Measurements from ENCODE around the gene PHF24. TPM values are rescaled to one million over a fixed set of nuclear protein-coding genes. Genes with fewer than 3 reads are reported as not detected.

Gene PHF24
- polyA plus RNA-seq, 1 of the 3 experiments (the other 2 are of a cell fraction): not detected

DNA sequence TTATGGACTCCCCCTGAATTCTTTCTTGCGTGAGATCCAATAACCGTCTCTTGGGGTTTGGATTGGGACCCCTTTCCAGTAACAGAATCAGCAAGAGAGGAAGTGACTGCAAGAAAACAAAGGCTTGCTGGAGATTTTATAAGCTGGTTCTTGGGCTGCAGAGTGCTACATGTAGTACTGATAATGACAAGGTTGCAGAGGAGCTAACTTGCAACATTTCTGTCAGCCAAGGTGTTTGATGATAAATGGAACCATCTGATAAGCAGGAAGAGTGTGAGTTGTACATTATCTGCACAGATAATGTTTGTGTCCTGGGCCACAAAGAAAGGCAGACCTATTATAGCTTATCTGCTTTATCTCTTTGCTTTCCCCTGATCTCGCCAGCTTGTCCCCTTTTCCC, 68.6 kb downstream of the PHF24 start:
- no peak for TF ChIP-seq ZBTB33 (IDR thresholded peaks at IDR 0.05; ENCODE audit: borderline replicate concordance, low read depth)
- TF ChIP-seq RCOR1 (IDR thresholded peaks at IDR 0.05; ENCODE audit: low read length): no peak
- TF ChIP-seq, protein P1, sequence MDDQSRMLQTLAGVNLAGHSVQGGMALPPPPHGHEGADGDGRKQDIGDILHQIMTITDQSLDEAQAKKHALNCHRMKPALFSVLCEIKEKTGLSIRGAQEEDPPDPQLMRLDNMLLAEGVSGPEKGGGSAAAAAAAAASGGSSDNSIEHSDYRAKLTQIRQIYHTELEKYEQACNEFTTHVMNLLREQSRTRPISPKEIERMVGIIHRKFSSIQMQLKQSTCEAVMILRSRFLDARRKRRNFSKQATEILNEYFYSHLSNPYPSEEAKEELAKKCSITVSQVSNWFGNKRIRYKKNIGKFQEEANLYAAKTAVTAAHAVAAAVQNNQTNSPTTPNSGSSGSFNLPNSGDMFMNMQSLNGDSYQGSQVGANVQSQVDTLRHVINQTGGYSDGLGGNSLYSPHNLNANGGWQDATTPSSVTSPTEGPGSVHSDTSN (IDR thresholded peaks at IDR 0.05): no peak
- no peak for TF ChIP-seq SMC3 (IDR thresholded peaks at IDR 0.05; ENCODE audit: low read depth, low read length)
- no peak for TF ChIP-seq RFX5 (IDR thresholded peaks at IDR 0.05; ENCODE audit: low read length)
- TF ChIP-seq FOXJ3 (CRISPR knock-in tag; IDR thresholded peaks at IDR 0.05): no peak
- no peak for TF ChIP-seq TEAD4 (IDR thresholded peaks at IDR 0.05; ENCODE audit: borderline replicate concordance, insufficient read depth)
- no peak for TF ChIP-seq MXI1 (IDR thresholded peaks at IDR 0.05; ENCODE audit: low read depth, low read length)
- POLR2A ChIA-PET: interaction anchor here (1.0 kb wide), 1 partner anchor 24 kb away, joined by 5 read pairs; no protein-coding TSS in a partner anchor
- Histone ChIP-seq H3K27me3 (ENCODE audit: insufficient read depth) (no peaks in the 10 kb centered on the region), H4K20me1 (ENCODE audit: insufficient read depth) (no peaks in the 10 kb centered on the region), H3K9me2 (no peaks in the 10 kb centered on the region), H3K36me3 (replicated peaks in 1 of 2; ENCODE audit: control insufficient read depth in 1 of 2, insufficient read depth in 2 of 2, low read length in 1 of 2) (peaks cover 0 to 17% of the 10 kb centered on the region in 2 experiments), H3K4me1 (ENCODE audit: control insufficient read depth in 1 of 2, insufficient read depth in 2 of 2, low read depth in 1 of 2, low read length in 1 of 2) (peaks cover 0 to 6% of the 10 kb centered on the region in 2 experiments; a peak in 1 of 4 replicates), H3F3A (replicated peaks; ENCODE audit: insufficient read depth) (no peaks in the 10 kb centered on the region), H3K4me3 (ENCODE audit: low read depth in 2 of 2, low read length in 1 of 2) (no peak overlapping the region), H3K9me3 (no peaks in the 10 kb centered on the region), H3K9ac (no peak overlapping the region), H3K79me2 (ENCODE audit: insufficient read depth) (no peaks in the 10 kb centered on the region), H3K27ac (ENCODE audit: low read depth in 2 of 2, low read length in 1 of 2) (0 out of 4 replicates have a peak overlapping the region, but pooled peaks of 1 of the 2 experiments have one; percentile 14), H2AFZ (ENCODE audit: low read depth) (no peak overlapping the region), H3K4me2 (0 out of 2 replicates have a peak overlapping the region, but pooled peaks have one; percentile 13)
- 89% methylated on average over 3 of the region's 3 CpGs for WGBS (ENCODE audit: low lambda C conversion rate)
- CTCF ChIA-PET: interaction anchor here (2.3 kb wide), 1 partner anchor 25 kb away, joined by 10 read pairs; no protein-coding TSS in a partner anchor
- no peak for DNase-seq

DNA sequence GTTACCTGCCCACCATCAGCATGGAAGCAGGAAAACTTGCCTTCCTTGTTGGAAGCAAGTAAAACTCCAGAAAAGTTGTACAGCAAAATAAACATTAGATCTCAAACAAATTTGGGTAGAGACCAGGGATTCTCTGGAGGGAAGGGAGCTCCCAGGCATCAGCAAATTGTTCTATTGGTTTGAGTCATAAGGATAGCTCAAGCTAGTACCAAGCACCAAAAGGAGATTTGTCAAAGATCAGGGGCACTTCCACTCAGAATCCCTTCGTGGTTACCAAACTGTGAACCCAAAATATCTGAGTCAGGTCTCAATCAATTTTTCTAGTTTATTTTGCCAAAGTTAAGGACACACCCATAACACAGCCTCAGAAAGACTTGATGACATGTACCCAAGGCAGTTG, 69.3 kb downstream of the PHF24 start:
- H3K4me3 ChIP-seq (ENCODE audit: low read depth in 2 of 2, low read length in 1 of 2): no peak overlapping the region
- ChIA-PET POLR2A (interaction anchor here (1.0 kb wide), 1 partner anchor 25 kb away, joined by 5 read pairs; no protein-coding TSS in a partner anchor), CTCF (interaction anchor here (0.6 to 2.3 kb wide), 4 partner anchors 24 to 128 kb away, joined by 3 to 11 read pairs (median 7); no protein-coding TSS in a partner anchor)
- WGBS (ENCODE audit: low lambda C conversion rate): 88% methylated on average over 1 of the region's 1 CpG
- no peaks in the 10 kb centered on the region for H3K9me2 ChIP-seq
- H3F3A ChIP-seq (replicated peaks; ENCODE audit: insufficient read depth): no peaks in the 10 kb centered on the region
- no peaks in the 10 kb centered on the region for H4K20me1 ChIP-seq (ENCODE audit: insufficient read depth)
- DNase-seq: no peak
- H3K4me1 ChIP-seq (ENCODE audit: control insufficient read depth in 1 of 2, insufficient read depth in 2 of 2, low read depth in 1 of 2, low read length in 1 of 2): peaks cover 0 to 6% of the 10 kb centered on the region in 2 experiments; a peak in 1 of 4 replicates
- no peak overlapping the region for H2AFZ ChIP-seq (ENCODE audit: low read depth)
- no peaks in the 10 kb centered on the region for H3K9me3 ChIP-seq
- TF ChIP-seq JUND (IDR thresholded peaks at IDR 0.05) (no peak), NRF1 (IDR thresholded peaks at IDR 0.05; ENCODE audit: low read depth, low read length) (no peak), EZH2phosphoT487 (IDR thresholded peaks at IDR 0.05; ENCODE audit: borderline replicate concordance, low read depth) (no peak), GATA2 (CRISPR knock-in tag; IDR thresholded peaks at IDR 0.05) (no peak), RCOR1 (IDR thresholded peaks at IDR 0.05; ENCODE audit: low read length) (no peak), NFIC (IDR thresholded peaks at IDR 0.05; ENCODE audit: borderline replicate concordance) (no peak), ELF1 (IDR thresholded peaks at IDR 0.05) (no peak), GABPA (IDR thresholded peaks at IDR 0.05; ENCODE audit: low read depth) (no peak), USF2 (IDR thresholded peaks at IDR 0.05; ENCODE audit: borderline replicate concordance, low read depth, low read length) (no peak)
- TF ChIP-seq, protein P2, sequence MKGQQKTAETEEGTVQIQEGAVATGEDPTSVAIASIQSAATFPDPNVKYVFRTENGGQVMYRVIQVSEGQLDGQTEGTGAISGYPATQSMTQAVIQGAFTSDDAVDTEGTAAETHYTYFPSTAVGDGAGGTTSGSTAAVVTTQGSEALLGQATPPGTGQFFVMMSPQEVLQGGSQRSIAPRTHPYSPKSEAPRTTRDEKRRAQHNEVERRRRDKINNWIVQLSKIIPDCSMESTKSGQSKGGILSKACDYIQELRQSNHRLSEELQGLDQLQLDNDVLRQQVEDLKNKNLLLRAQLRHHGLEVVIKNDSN (IDR thresholded peaks at IDR 0.05; ENCODE audit: borderline replicate concordance, low read depth): no peak
- TF ChIP-seq, protein P3, sequence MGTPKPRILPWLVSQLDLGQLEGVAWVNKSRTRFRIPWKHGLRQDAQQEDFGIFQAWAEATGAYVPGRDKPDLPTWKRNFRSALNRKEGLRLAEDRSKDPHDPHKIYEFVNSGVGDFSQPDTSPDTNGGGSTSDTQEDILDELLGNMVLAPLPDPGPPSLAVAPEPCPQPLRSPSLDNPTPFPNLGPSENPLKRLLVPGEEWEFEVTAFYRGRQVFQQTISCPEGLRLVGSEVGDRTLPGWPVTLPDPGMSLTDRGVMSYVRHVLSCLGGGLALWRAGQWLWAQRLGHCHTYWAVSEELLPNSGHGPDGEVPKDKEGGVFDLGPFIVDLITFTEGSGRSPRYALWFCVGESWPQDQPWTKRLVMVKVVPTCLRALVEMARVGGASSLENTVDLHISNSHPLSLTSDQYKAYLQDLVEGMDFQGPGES (IDR thresholded peaks at IDR 0.05; ENCODE audit: low read depth, low read length): no peak
- no peak overlapping the region for H3K27ac ChIP-seq (ENCODE audit: low read depth in 2 of 2, low read length in 1 of 2)
- H3K79me2 ChIP-seq (ENCODE audit: insufficient read depth): no peaks in the 10 kb centered on the region
- H3K4me2 ChIP-seq: no peak overlapping the region
- peaks cover 0 to 17% of the 10 kb centered on the region in 2 experiments for H3K36me3 ChIP-seq (replicated peaks in 1 of 2; ENCODE audit: control insufficient read depth in 1 of 2, insufficient read depth in 2 of 2, low read length in 1 of 2)
- H3K9ac ChIP-seq: no peak overlapping the region
- H3K27me3 ChIP-seq (ENCODE audit: insufficient read depth): no peaks in the 10 kb centered on the region

Measured in SK-N-SH (cell line).